HepG2 (cell line): Measurements from ENCODE around the gene RANBP3L. TPM values are rescaled to one million over a fixed set of nuclear protein-coding genes. Genes with fewer than 3 reads are reported as not detected.

ENCODE experiments used
- ASH2L ChIP-seq: fragments of 300-600, 200-600 bp; sonication (generic); IDR thresholded peaks from 2 replicates; pipeline ENCODE4 v1.7.0; 2017; ENCODE audit warnings: low read depth, mild to moderate bottlenecking, moderate library complexity, mixed read lengths, low read length; ENCODE audit not compliant: insufficient read length
- GZF1 ChIP-seq: sonication (generic); formaldehyde crosslinking; IDR thresholded peaks from 2 replicates; pipeline ENCODE4 v1.5.1; 2020; ENCODE audit warnings: mild to moderate bottlenecking, missing genetic modification reagents
- HIC2 ChIP-seq: sonication (generic); formaldehyde crosslinking; IDR thresholded peaks from 2 replicates; pipeline ENCODE4 v1.9.0; 2022; ENCODE audit warnings: low read depth, missing genetic modification reagents
- HMG20A ChIP-seq: IDR thresholded peaks from 2 replicates; pipeline ENCODE4 v1.6.1; 2016; ENCODE audit warnings: borderline replicate concordance
- KAT2B ChIP-seq: fragments of 150-350 bp; IDR thresholded peaks from 2 replicates; pipeline ENCODE4 v1.6.1; 2014; ENCODE audit warnings: low read depth, low read length, borderline replicate concordance
- KLF6 ChIP-seq: IDR thresholded peaks from 2 replicates; pipeline ENCODE4 v1.8.0; 2016; ENCODE audit warnings: missing biosample characterization, missing genetic modification reagents
- MEF2D ChIP-seq: sonication (generic); formaldehyde crosslinking; IDR thresholded peaks from 2 replicates; pipeline ENCODE4 v1.5.1; 2020; ENCODE audit warnings: mild to moderate bottlenecking, missing genetic modification reagents
- MIER2 ChIP-seq: IDR thresholded peaks from 2 replicates; pipeline ENCODE4 v1.6.1; 2016; ENCODE audit warnings: missing biosample characterization, missing genetic modification reagents
- MXI1 ChIP-seq: IDR thresholded peaks from 3 replicates; pipeline ENCODE4 v1.6.1; 2012; ENCODE audit warnings: low read depth, low read length, inconsistent platforms, borderline replicate concordance
- REXO4 ChIP-seq: sonication (generic); formaldehyde crosslinking; IDR thresholded peaks from 2 replicates; pipeline ENCODE4 v1.8.0; 2022; ENCODE audit warnings: missing genetic modification reagents, mild to moderate bottlenecking, borderline replicate concordance
- TEAD3 ChIP-seq: optimal IDR thresholded peaks from 2 replicates; pipeline ENCODE3; 2016; ENCODE audit warnings: borderline replicate concordance
- TSC22D2 ChIP-seq: sonication (generic); formaldehyde crosslinking; IDR thresholded peaks from 2 replicates; pipeline ENCODE4 v1.5.1; 2020; ENCODE audit warnings: missing genetic modification reagents, mild to moderate bottlenecking, borderline replicate concordance
- ZBTB49 ChIP-seq: sonication (generic); formaldehyde crosslinking; IDR thresholded peaks from 2 replicates; pipeline ENCODE4 v1.4.0; 2020; ENCODE audit warnings: missing genetic modification reagents, borderline replicate concordance
- ZBTB7B ChIP-seq: sonication (generic); formaldehyde crosslinking; IDR thresholded peaks from 2 replicates; pipeline ENCODE4 v1.4.0; 2020; ENCODE audit warnings: missing genetic modification reagents
- ZBTB8A ChIP-seq: sonication (generic); formaldehyde crosslinking; IDR thresholded peaks from 2 replicates; pipeline ENCODE4 v1.4.0; 2020; ENCODE audit warnings: mild to moderate bottlenecking, low read depth, missing genetic modification reagents, borderline replicate concordance
- ZNF160 ChIP-seq: sonication (generic); formaldehyde crosslinking; IDR thresholded peaks from 2 replicates; pipeline ENCODE4 v1.8.0; 2022; ENCODE audit warnings: mild to moderate bottlenecking, inconsistent platforms, missing genetic modification reagents
- ZNF235 ChIP-seq: sonication (generic); formaldehyde crosslinking; IDR thresholded peaks from 2 replicates; pipeline ENCODE4 v1.8.1; 2023; ENCODE audit warnings: mild to moderate bottlenecking, missing genetic modification reagents, borderline replicate concordance
- ZNF251 ChIP-seq: sonication (generic); formaldehyde crosslinking; IDR thresholded peaks from 2 replicates; pipeline ENCODE4 v1.9.0; 2021; ENCODE audit warnings: mild to moderate bottlenecking, missing genetic modification reagents
- ZNF296 ChIP-seq: sonication (generic); formaldehyde crosslinking; conservative IDR thresholded peaks from 2 replicates; pipeline ENCODE4 v1.5.0; 2020; ENCODE audit warnings: mild to moderate bottlenecking, missing genetic modification reagents
- ZNF30 ChIP-seq: sonication (generic); formaldehyde crosslinking; IDR thresholded peaks from 2 replicates; pipeline ENCODE4 v1.5.0; 2020; ENCODE audit warnings: mild to moderate bottlenecking, missing genetic modification reagents
- ZNF446 ChIP-seq: sonication (generic); formaldehyde crosslinking; IDR thresholded peaks from 2 replicates; pipeline ENCODE4 v1.5.0; 2020; ENCODE audit warnings: mild to moderate bottlenecking, missing genetic modification reagents
- ZNF598 ChIP-seq: sonication (generic); formaldehyde crosslinking; IDR thresholded peaks from 2 replicates; pipeline ENCODE4 v1.5.1; 2020; ENCODE audit warnings: mild to moderate bottlenecking, missing genetic modification reagents, borderline replicate concordance
- ZNF652 ChIP-seq: IDR thresholded peaks from 2 replicates; pipeline ENCODE4 v1.6.1; 2016; ENCODE audit warnings: low read depth, borderline replicate concordance
- ZNF776 ChIP-seq: sonication (generic); formaldehyde crosslinking; IDR thresholded peaks from 2 replicates; pipeline ENCODE4 v1.4.0; 2020; ENCODE audit warnings: mild to moderate bottlenecking, missing genetic modification reagents
- ZNF790 ChIP-seq: sonication (generic); formaldehyde crosslinking; IDR thresholded peaks from 2 replicates; pipeline ENCODE4 v1.8.0; 2022; ENCODE audit warnings: missing genetic modification reagents, mild to moderate bottlenecking, borderline replicate concordance
- ZNF816 ChIP-seq: sonication (generic); formaldehyde crosslinking; IDR thresholded peaks from 2 replicates; pipeline ENCODE4 v1.8.0; 2022; ENCODE audit warnings: missing genetic modification reagents, mild to moderate bottlenecking, borderline replicate concordance
- ZNF850 ChIP-seq: sonication (generic); formaldehyde crosslinking; conservative IDR thresholded peaks from 2 replicates; pipeline ENCODE4 v1.9.0; 2021; ENCODE audit warnings: mild to moderate bottlenecking, missing genetic modification reagents
- polyA plus RNA-seq, 8 experiments: library from polyadenylated mRNA; depleted of rRNA in 3 of 8; stranded (reverse) in 7 of 8; unstranded in 1 of 8; fragments of >200 nt; fragmentation: Illumina TruSeq in 4 of 8; extraction: Trizol in 4 of 8; gene quantifications; 2 replicates each; pipeline versions ENCODE4 v1.2.1 to v1.2.3, GENCODE V29; 2011 to 2016; ENCODE audit warnings: low read depth in 4 of 8, missing spikeins in 1 of 8, mixed read lengths in 1 of 8; ENCODE audit not compliant: insufficient read depth in 1 of 8
- total RNA-seq, 5 experiments: library from RNA; depleted of rRNA; stranded (reverse); fragments of >200 nt; fragmentation: Illumina TruSeq; extraction: Trizol; gene quantifications; 2 replicates each; pipeline ENCODE4 v1.2.3, GENCODE V29; 2016; ENCODE audit warnings: low read depth in 1 of 5

Gene RANBP3L
- total and polyA plus RNA-seq, 2 of the 13 experiments (the other 11 are each of a cell fraction or from before 2014, with no cell fraction given): 0.09 TPM; not detected in 1

- TF ChIP-seq ZBTB8A (no peak), ZNF850 (CRISPR knock-in tag) (no peak), ZNF296 (no peak), HIC2 (CRISPR knock-in tag) (no peak; the same call in 1 of the 2 replicates), ZNF30 (CRISPR knock-in tag) (no peak; the same call in 1 of the 2 replicates), HMG20A (no peak), KLF6 (CRISPR knock-in tag) (peak; percentile 74), ZNF251 (CRISPR knock-in tag) (no peak), TSC22D2 (CRISPR knock-in tag) (peak; percentile 23; the same call in 1 of the 2 replicates), MXI1 (peak; percentile 75; the same call in 1 of the 3 replicates), ZBTB7B (CRISPR knock-in tag) (peak; percentile 89), MIER2 (CRISPR knock-in tag) (no peak), MEF2D (CRISPR knock-in tag) (peak; percentile 73), REXO4 (CRISPR knock-in tag) (no peak), ZNF790 (CRISPR knock-in tag) (no peak; the same call in 1 of the 2 replicates), ZNF776 (no peak; the same call in none of the 2 replicates), ZNF816 (CRISPR knock-in tag) (0 out of 2 replicates have a peak, but pooled peaks have one; percentile 7), GZF1 (CRISPR knock-in tag) (peak; percentile 39; the same call in 1 of the 2 replicates), ASH2L (no peak), ZNF652 (CRISPR knock-in tag) (peak; percentile 97), ZNF446 (CRISPR knock-in tag) (peak; percentile 18), ZBTB49 (CRISPR knock-in tag) (peak; percentile 82; the same call in 1 of the 2 replicates), ZNF235 (CRISPR knock-in tag) (0 out of 2 replicates have a peak, but pooled peaks have one; percentile 41), TEAD3 (CRISPR knock-in tag) (no peak), ZNF160 (CRISPR knock-in tag) (peak; percentile 33), ZNF598 (CRISPR knock-in tag) (0 out of 2 replicates have a peak, but pooled peaks have one; percentile 73), KAT2B (no peak)
Measured at GRCh38 chr5:36241631-36242533, 59.8 kb downstream of the RANBP3L start, which contains the start of gene NADK2 (continued).
